ENCODE results near the gene TSPEAR.
"Not testable (repeated sequence)": the region's sequence is repeated elsewhere in the genome, so short reads cannot be mapped to it uniquely, and the experiment has no call there.

The TSPEAR gene

DNA sequence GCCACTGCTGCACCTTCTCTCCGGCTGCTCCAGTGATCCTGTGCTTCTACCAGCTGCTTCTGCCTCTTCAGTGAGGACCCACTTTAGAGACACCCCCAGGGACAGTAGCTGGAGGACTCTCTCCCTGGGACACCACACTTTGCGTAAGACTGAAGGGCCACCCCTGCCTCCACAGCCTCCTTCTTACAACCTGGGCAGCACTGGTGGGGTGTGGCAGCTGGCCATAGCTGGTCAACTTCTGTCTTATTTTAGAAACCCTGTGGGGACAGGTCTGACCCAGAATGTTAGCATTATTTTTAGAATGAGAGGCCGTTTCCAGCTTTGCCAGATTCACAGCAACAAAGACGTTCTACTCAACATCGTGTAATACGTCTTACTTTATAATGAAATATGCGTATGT lies 85.6 kb downstream of the TSPEAR start:
- no peak for DNase-seq

DNA sequence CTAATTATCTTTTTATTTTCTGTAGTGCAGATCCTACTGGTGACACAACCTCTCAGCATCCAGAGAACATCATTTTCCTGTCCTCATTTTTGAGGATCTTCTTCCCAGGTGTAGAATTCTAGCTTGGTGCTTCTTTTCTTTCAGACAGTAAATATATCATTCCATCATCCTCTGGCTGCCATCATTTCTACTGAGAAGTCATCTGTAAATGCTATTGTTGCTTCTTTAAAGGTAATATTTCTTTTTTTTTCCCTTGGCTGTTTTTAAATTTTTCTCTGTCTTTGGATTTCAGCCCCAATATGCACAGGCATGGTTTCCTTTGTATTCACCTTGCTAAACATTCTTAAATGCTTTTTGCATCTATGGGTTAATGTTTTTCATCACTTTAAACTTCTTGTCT lies 87.8 kb downstream of the TSPEAR start:
- DNase-seq: no peak

DNA sequence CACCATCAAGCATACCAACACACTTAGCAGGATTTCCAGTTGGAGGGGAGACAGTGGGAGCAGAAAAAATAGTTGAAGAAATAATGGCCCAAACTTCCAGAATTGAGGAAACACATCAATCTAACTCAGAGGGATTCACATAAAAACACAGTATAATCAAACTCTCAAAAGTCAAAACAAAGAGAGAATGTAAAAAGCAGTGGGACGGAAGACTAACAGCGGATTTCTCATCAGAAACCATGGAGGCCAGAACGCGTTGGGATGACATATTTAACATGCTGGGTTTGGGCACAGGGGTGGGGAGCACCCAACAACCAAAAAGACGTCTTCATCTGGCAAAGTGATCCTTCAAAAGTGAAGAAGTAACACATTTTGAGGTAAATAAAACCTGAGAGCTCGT lies 91.5 kb downstream of the TSPEAR start:
- no peak for DNase-seq

DNA sequence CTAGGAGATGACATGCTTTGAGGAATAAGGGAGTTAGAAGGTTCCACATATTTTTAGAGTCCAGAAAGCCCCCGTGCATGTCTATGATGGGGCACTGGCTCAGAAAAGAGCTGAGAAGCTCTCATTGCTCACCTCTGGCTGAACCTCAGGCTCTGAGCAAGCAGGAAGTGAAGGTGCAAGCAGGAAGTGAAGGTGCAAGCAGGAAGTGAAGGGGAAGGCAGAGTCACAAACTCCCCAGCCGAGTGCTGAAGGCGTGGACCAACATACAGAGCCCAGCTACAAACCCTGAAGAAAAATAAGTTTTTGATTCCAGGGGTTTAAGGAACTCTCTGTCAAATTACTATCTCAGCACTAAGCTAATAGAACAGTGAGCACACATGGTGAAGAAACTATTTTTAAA lies 92.5 kb downstream of the TSPEAR start:
- no peak for DNase-seq

DNA sequence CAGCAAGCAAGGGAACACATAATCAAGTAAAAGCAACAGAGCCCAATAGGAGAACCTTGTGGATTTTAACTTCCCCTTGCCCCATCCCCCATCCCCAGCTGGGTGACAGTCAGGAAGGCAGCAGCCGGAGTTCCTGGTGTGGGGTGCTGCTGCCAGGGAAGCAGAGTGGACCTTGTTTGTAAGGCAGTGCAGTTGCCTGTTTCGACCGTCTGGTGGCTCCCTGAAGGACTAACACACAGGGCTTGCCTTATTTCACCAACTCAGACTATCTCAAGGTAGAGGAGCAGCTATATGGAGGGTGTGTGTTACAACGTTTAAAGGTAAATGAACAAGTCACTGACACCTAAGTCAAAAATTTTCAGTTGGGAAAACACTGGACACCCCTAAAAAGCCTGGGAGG lies 92.9 kb downstream of the TSPEAR start:
- DNase-seq: no peak

DNA sequence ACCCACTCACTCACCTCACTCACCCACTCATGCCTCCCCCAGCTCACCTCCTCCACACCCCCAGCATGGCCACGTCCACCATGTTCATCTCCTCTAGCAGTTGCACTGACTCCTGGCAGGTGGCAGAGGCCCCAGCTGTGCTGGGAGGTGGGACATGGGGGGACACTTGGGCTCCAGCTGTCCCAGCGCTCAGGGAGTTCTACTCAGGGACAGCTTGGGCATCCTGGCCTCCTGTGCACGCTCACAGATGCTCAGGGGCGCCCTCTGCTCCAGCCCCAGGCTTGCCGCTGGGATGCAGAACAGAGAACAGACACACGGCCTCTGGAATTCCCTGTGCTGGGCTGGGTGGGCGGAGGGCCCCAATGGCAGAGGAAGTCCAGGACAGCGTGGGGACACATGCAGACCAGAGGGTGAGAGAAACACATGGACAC lies 94.3 kb downstream of the TSPEAR start:
- DNase-seq: no peak

DNA sequence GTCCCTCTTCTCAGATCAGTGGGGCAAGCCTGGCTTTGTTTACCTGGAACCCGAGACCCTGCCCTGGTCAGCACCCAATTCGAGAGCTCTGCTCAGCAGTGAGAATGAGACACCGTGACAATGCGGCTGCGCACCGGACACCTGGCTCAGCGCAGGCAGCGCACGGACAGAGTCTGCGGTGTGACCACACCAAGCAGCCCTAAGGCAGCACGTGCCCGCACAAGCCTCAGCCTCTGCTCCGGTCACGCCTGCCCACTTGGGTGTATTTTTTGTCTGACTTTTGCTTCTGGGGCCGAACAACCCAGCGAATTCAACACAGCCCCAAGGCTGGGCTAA lies 94.8 kb downstream of the TSPEAR start:
- no peak for DNase-seq

DNA sequence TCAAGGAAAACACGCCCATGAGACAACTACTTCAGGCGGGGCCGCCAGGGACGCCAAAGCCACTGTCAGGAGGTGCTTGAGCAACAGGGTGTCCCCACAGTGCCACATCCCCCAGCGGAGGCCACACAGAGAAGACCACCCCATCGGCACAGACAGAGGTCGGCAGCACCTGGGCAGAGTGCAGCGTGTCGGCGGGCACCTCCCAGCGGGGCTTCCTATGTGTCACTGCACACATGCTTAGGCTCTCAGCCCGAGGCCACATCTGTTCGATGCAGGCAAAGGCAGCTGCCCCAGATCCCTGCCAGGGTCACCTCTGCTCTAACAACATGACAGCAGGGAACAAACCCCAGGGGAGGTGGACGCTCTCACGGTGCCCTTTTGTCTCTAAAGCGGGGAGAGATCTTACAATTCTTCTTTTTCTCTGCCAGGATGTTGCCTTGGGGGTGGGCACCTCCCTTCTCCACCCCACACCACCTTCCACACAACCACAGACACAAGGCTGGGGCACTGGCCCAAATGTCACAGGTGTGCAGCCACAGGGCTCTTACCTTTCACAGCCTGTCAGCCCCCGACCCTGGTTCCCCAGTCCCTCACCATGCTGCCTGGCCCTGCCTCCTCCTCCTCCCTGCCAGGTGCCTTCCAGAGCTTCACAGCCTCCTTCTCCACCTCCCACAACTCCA lies 95.3 kb downstream of the TSPEAR start:
- no peak for DNase-seq

DNA sequence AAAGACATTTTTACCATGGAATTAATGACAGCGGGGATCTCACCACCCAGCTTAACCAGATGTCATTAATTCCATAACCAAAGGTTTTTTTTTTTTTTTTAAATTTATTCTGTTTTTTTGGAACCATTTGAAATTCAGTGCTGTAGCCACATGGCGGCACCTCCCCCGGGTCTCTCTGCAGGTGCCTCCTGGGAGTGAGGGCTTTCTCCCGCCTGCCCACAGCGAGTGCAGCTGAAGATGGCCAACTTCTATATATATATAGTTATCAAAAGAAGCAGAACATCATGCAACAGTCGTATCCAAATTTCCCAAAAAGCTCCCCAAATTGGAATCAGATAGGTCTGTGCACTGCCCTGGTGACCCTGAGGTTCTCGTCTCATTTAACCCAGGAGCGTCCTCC lies 95.9 kb downstream of the TSPEAR start:
- no peak for DNase-seq

DNA sequence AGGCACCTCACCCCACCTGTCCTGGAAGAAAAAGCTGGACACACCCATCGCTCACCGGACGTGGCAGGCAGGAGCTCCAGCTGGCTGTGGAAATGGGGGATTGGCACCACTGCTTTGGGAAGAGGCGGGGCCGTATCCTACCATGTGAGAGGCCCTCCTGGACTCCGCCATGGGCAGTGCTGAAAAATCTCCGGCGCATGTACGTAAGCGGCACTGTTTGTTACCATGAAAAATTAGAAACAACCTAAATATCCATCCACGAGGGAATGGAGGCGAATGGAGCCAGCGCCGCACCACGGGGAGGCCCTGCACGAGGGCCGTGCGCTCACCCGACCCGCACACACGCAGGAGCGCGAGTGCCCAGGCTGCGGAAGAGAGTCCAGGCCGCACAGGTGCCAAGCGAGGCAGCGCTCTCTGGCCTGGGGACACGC lies 96.4 kb downstream of the TSPEAR start:
- no peak for DNase-seq

DNA sequence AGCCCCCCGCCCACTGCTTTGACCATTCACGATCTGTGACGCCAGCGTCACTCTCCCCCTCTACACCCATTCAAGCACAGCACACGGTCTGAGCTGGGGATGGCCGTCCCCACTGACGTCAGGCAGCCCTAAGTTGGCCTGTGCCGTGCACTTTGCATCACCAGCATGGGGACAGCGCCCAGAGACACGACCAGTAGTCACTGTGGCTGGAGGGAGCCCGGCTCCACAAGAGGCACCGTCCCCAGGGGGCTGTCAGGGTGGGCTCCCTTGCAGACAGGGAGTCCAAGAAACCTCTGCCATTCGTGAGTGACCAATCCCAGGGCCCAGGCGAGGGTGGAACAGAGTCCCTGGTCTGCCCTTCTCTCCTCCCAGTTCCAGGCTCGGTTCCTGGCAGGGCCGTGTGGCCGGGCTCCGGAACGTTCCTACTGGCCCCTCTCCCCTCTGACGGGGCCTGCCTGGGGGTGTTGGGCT lies 97.2 kb downstream of the TSPEAR start:
- DNase-seq: no peak

DNA sequence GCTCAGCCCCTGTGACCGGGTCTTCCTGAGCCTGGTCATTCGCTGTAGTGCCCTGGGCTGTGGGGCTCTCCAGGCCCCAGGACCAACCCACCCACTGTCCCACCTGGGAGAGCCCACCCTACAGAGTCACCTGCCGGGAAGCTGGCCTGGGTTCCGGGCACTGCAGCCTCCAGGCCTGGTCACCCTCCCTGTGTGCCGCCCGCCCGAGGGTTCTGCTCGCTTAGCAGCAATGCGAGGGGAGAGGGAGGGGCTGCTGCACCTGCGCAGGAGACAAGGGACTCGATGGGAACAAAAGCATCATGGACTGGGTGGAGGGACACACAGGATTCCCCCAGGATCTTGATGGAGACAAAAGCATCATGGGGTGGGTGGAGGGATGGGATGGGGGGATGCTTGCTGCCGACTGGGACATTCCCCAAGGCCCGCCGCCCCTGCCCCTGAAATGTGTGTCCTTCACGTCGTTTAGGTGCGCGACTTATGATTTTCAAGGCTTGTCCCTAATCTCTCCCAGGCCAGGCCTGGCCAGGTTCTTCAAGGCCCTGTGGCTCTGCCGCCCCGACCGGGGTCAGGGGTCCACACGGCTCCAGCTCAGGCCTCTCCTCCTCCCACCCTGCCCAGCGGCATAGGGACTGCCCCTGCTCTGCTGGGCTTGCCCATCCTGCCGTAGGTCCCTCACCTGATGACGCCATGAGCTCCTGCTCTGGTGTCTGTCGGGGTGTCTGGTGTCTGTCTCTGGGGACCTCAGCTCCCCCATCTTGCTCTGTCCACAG lies 97.8 kb downstream of the TSPEAR start:
- no peak for DNase-seq

DNA sequence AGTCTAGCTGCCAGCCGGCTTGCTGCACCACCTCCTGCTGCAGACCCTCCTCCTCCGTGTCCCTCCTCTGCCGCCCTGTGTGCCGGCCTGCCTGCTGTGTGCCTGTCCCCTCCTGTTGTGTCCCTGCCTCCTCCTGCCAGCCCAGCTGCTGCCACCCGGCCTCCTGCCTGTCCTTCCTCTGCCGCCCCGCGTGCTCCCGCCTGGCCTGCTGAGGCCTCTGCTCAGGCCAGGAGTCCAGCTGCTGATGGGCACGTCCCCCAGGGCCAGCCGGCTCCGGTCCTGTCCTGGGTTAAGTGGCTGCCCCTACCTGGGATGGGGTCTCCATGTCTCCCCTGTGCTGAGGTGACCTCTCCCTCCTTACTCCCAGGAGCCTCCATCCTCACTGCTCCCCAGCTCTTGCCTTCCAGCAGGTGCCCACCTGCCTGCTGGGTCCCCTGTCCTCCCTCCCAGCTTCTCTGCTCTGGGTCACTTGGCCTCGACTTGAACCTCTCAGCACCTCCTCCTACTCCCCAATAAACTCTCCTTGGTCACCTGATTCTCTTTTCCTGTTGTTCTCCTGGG lies 98.6 kb downstream of the TSPEAR start:
- DNase-seq: no peak

DNA sequence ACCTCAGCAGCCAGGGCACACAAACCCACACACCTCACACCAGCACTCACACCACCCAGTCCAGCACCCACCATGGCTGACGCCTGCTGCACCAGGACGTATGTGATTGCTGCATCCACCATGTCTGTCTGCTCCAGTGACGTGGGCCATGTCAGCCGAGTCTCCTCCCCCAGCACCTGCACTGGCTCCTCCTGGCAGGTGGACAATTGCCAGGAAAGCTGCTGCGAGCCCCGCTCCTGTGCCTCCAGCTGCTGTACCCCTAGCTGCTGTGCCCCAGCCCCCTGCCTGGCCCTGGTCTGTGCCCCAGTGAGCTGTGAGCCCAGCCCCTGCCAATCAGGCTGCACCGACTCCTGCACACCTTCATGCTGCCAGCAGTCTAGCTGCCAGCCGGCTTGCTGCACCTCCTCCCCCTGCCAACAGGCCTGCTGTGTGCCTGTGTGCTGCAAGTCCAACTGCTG lies 99.3 kb downstream of the TSPEAR start, which contains the start of gene KRTAP10-8:
KRTAP10-8 (plus strand) TSS at position 51 of the 458 bp plus-strand sequence; CDS start at position 73, 22 bp downstream.
- DNase-seq: no peak

DNA sequence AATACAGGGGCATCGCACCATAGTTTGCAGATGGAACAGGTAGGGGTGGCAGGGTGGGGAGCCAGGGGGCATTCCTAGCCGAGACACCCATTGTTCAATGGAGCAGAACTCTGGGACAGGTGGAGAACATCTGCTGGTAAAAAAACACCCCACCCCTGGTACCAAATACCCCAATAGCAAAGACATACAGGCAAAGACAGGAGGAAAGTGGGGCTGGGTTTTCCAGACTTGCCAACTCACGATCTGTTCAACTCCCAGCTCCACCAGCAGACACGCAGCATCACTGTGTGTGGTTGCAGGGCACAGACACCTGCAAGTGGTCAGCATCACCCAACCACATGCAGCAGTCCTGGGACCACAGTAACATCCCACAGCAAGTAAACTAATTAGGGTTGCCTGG lies 99.8 kb downstream of the TSPEAR start:
- DNase-seq: no peak

DNA sequence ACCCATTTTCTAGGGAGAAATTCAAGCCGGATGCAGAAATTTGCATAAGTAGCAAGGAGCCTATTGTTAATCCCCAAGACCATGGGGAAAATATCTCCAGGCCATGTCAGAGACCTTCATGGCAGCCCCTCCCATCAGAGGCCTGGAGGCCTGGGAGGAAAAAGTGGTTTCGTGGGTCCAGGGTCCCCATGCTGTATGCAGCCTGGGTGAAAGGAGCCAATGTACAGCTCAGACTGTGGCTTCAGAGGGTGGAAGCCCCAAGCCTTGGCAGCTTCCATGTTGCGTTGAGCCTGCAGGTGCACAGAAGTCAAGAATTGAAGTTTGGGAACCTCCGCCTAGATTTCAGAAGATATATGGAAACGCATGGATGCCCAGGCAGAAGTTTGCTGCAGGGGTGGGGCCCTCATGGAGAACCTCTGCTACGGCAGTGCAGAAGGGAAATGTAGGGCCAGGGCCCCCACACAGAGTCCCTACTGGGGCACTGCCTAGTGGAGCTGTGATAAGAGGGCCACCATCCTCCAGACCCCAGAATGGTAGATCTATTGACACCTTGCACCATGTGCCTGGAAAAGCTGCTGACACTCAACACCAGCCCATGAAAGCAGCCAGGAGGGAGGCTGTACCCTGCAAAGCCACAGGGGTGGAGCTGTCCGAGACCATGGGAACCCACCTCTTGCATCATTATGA lies 101.1 kb downstream of the TSPEAR start:
- DNase-seq: not testable (repeated sequence)

DNA sequence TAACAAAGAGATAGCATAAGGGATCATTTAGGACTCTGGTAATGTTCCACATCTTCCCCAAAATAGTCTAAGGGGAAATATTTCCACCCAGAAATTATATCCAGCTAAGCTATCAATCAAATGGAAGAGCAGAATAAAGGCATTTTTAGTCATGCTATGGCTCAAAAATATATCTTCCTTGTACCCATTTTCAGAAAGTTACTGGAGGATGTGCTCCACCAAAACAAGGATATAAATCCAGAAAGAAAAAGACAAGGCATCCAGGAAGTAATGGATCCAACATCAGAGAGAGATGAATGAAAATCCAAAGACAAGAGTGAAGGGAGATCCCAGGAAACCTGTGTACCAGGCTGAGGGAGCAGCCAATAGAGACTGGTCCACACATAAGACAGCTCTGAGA lies 102.2 kb downstream of the TSPEAR start:
- DNase-seq: no peak

DNA sequence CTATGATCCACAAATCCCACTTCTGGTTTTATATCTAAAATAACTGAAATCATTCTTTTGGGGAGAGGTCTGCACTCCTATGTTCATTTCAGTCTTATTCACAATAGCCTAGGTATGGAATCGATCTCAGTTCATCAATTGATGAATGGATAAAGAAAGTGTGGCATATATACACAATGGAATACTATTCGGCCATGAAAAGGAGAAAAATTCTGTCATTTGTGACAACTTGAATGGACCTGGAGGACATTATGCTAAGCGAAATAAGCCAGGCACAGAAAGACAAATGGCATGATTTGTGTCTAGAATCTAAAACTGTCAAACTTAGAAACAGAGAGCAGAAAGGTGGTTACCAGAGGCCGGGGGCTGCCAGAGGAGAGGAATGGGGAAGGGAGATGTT lies 104.9 kb downstream of the TSPEAR start:
- DNase-seq: no peak

DNA sequence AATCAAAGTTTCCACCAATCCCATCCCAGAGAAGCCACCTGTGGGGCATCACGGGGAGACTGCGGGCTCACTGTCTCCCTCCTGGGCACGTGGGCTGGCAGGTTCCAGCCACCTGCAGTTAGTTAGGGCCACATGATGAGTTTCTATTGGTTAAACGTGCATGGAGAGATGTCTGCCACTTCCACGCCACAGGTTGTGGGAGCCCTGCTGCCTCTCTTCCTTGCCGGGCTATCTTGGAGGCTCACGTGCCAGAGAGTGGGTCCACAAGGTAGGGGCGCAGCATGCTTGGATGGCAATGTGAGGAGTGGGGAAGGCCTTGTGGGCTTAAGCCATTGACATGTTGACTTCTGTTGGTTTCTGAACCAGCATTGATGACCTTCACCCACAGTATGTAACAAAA lies 107.5 kb downstream of the TSPEAR start:
- no peak for DNase-seq

DNA sequence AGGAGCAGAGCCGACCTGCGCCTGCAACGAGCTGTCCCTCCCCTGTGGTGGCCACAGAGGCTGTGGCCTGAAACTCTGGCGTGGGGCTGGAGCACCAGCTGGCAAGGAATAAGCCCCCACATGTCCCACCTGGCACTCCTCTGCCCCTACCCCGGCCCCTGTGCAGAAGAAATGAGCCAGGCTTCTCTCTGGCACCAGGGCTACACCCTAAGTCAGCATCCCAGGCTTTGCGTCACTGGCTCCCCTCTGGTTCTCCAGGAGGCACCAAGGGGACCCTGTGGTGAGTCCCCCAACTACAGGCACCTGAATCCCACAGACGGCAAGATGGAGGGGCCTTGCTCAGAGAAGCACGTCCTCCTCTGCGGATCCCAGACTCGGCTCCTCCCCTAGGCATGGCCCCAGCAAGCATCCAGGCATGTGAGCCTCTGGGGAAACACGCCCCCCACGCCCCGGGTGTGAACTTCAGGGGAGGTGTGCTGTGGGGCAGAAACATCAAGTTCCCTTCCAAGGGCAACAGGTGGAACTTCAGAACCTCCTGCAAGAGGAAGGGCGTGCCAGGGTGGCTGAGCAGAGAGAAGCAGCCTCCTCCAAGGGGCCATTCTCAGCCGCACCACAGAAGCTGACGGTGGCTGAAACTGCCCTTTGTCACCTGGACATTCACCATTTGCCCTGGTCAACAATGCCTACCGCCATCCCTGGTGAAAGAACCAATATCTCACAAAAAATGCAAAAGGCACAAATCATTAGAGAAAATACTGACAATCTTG lies 108.1 kb downstream of the TSPEAR start:
- no peak for DNase-seq

DNA sequence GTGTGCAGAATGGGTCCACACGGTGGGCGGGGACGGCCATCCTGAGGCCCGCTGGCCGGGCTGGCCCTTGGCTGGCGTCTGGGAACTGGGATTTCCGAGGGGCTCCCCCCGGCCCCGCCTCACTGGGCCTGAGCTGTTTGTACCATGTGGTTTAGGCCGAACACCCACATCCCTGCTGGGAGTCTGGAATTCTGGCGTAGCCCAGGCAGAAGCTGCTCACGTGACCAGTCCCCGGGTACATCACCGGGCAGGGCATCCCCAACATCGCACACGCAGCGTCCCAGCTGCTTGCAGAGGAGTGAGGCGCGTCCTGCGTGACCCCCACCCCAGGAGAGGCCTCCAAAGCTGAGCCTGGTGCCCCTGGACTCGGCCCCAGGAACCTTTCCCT lies 108.9 kb downstream of the TSPEAR start:
- DNase-seq: no peak

DNA sequence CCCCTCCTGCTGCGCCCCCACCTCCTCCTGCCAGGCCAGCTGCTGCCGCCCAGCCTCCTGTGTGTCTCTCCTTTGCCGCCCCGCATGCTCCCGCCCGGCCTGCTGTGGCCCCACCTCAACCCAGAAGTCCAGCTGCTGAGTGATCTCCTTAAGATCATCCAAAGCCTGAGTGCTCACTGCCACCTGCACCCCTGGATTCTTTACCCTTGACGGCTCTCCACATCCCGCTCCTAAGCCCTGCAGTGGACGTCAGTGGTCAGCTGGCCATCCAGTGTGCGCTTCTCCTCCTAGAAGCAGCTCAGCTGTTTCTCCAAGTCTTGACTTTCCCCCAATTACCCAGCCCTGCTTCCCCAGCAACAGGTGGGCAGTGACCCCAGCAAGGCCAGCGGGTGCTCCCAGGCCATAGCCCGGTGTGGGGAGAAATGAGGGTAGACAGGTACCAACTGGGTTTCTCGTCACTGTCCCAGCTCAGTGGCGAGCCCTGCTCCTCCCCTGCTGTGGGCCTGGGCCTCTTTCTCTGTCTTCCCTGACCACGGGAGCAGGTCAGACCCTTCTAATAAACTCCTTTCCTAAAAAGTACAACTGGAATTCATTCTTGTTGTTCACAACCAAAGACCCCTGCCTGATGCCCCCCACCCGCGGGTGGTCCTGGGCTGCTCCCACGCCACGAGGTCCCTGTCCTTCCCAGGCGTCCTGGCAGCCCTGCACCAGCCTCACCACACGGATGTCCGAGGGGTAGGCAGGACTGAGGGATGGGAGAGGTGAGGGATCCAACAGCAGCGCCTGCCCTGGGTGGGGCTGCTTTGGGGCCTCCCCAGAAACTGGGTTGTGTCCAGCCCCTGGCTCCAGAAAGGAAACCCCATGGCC lies 109.5 kb downstream of the TSPEAR start:
- DNase-seq: no peak
